Measurements from ENCODE around the gene TPMT. TPM values are rescaled to one million over a fixed set of nuclear protein-coding genes. Genes with fewer than 3 reads are reported as not detected.

TPMT gene
- polyA plus RNA-seq, 2 of the 4 experiments (the other 2 are of a cell fraction) = 11.2 to 16.5 TPM

- Histone ChIP-seq H3K4me2 (peak within 1 kb of the TSS; percentile 71), H3K4me1 (0 out of 3 replicates have a peak, but pooled peaks cover 3% of the 10 kb centered on the region), H3K4me3 (peak within 1 kb of the TSS; percentile 39), H3K9me3 (peaks cover 5% of the 10 kb centered on the region; the same call in 1 of the 3 replicates), H3K27ac (peak within 1 kb of the TSS; percentile 76 to 94)
- CTCF ChIA-PET = interaction anchor here (0.6 to 2.9 kb wide), 35 partner anchors 8 to 380 kb away, joined by 3 to 21 read pairs (median 3); partner anchors contain the start of gene KIF13A
- POLR2A ChIA-PET = interaction anchor here (0.6 to 1.0 kb wide), 3 partner anchors 129 to 289 kb away, joined by 4 to 5 read pairs (median 4); partner anchors contain the start of gene KIF13A
- ATAC-seq (peak; percentile 98), DNase-seq (ENCODE audit: low read depth in 1 of 2, low spot score in 1 of 2) (peak; percentile 58 to 93), FAIRE-seq (no peak)
- 11% methylated on average over 12 of the region's 82 CpGs for WGBS (ENCODE audit: missing lambda C conversion rate)
- TF ChIP-seq ZFP36 (IDR thresholded peaks at IDR 0.05; ENCODE audit: borderline replicate concordance, partially characterized antibody) (no peak), FOSB (CRISPR knock-in tag; IDR thresholded peaks at IDR 0.05) (no peak), HOXB5 (CRISPR knock-in tag; IDR thresholded peaks at IDR 0.05) (peak; percentile 95), NFE2L2 (conservative IDR thresholded peaks at IDR 0.05; ENCODE audit: low read length) (no peak), CTCF (IDR thresholded peaks at IDR 0.05) (peak; percentile 74), NR3C1 (IDR thresholded peaks at IDR 0.05) (no peak), ATOH8 (CRISPR knock-in tag; IDR thresholded peaks at IDR 0.05; ENCODE audit: low read depth) (peak; percentile 87), ESRRA (IDR thresholded peaks at IDR 0.05; ENCODE audit: borderline replicate concordance, low read length) (no peak), RFX5 (IDR thresholded peaks at IDR 0.05) (no peak), SREBF2 (IDR thresholded peaks at IDR 0.05) (no peak), RNF2 (IDR thresholded peaks at IDR 0.05; ENCODE audit: borderline replicate concordance, low read depth) (0 out of 2 replicates have a peak, but pooled peaks have one; percentile 47), HEYL (CRISPR knock-in tag; IDR thresholded peaks at IDR 0.05) (peak; percentile 69; the same call in 1 of the 2 replicates), KDM5A (IDR thresholded peaks at IDR 0.05) (no peak), EHF (CRISPR knock-in tag; IDR thresholded peaks at IDR 0.05) (peak; percentile 78), E2F6 (IDR thresholded peaks at IDR 0.05; ENCODE audit: borderline replicate concordance, low read depth) (peak; percentile 99), BHLHE40 (IDR thresholded peaks at IDR 0.05; ENCODE audit: low read depth, low read length) (0 out of 2 replicates have a peak, but pooled peaks have one; percentile 49), ZNF302 (CRISPR knock-in tag; IDR thresholded peaks at IDR 0.05) (peak; percentile 50; the same call in 1 of the 2 replicates), POLR2AphosphoS2 (conservative IDR thresholded peaks at IDR 0.05; ENCODE audit: low read length) (no peak), CHD2 (IDR thresholded peaks at IDR 0.05; ENCODE audit: low read length, partially characterized antibody) (no peak), CHD4 (IDR thresholded peaks at IDR 0.05; ENCODE audit: borderline replicate concordance) (no peak), GATA3 (IDR thresholded peaks at IDR 0.05; ENCODE audit: borderline replicate concordance) (no peak; the same call in 1 of the 2 replicates), MYC (IDR thresholded peaks at IDR 0.05; ENCODE audit: borderline replicate concordance, low read length) (no peak), RARB (CRISPR knock-in tag; IDR thresholded peaks at IDR 0.05) (0 out of 2 replicates have a peak, but pooled peaks have one; percentile 32), HDAC2 (IDR thresholded peaks at IDR 0.05) (no peak), RAD21 (conservative IDR thresholded peaks at IDR 0.05 in 1 of 2, IDR thresholded peaks at IDR 0.05 in 1 of 2) (peak; percentile 90 to 94), SMC3 (IDR thresholded peaks at IDR 0.05) (peak; percentile 95), PBX3 (IDR thresholded peaks at IDR 0.05) (no peak), ZSCAN20 (CRISPR knock-in tag; IDR thresholded peaks at IDR 0.05) (no peak), KDM1A (IDR thresholded peaks at IDR 0.05; ENCODE audit: low read depth) (no peak), JUN (IDR thresholded peaks at IDR 0.05) (peak in 1 of 2 experiments; percentile 73; a peak in 3 of 5 replicates), CBX8 (IDR thresholded peaks at IDR 0.05) (no peak), CBX2 (IDR thresholded peaks at IDR 0.05; ENCODE audit: borderline replicate concordance, low read depth) (no peak), RCOR1 (IDR thresholded peaks at IDR 0.05; ENCODE audit: low read depth, low read length) (no peak), MAZ (IDR thresholded peaks at IDR 0.05; ENCODE audit: borderline replicate concordance, low read depth, low read length) (no peak), MAFK (IDR thresholded peaks at IDR 0.05; ENCODE audit: partially characterized antibody) (no peak), ELK1 (IDR thresholded peaks at IDR 0.05; ENCODE audit: low read depth, low read length) (no peak)
Observed at GRCh38 chr6:18122128-18123093, 32.5 kb downstream of the TPMT start, which contains the start of gene NHLRC1. Gene NHLRC1, minus strand, starts transcription at chr6:18122677. Its CDS starts 71 bp downstream, at chr6:18122606.

All from A549 (cell line).